Parathyroid adenoma (tissue), 2 donors: Measurements from ENCODE around the gene NEIL3.
A peak's percentile ranks its signal among the peaks of the same experiment; 100 is the strongest.

Experiments used
- H2AFZ ChIP-seq: fragments of 300-600 bp; sonication (generic); one replicate; pipeline ENCODE4 v1.7.0; 2017; ENCODE audit warnings: antibody characterized with exemption, mild to moderate bottlenecking
- H3K27ac ChIP-seq: fragments of 300-600 bp; sonication (generic); one replicate; pipeline ENCODE4 v1.7.0; 2017
- H3K27me3 ChIP-seq: fragments of 300-600 bp; sonication (generic); one replicate; pipeline ENCODE4 v1.7.0; 2017; ENCODE audit warnings: low read length; ENCODE audit not compliant: control insufficient read depth, insufficient read depth
- H3K36me3 ChIP-seq: fragments of 300-600 bp; sonication (generic); one replicate; pipeline ENCODE4 v1.7.0; 2017; ENCODE audit warnings: low read length; ENCODE audit not compliant: control insufficient read depth, insufficient read depth
- H3K4me1 ChIP-seq: fragments of 300-600 bp; sonication (generic); one replicate; pipeline ENCODE4 v1.7.0; 2017; ENCODE audit warnings: control low read depth
- H3K4me2 ChIP-seq: fragments of 300-600 bp; sonication (generic); one replicate; pipeline ENCODE4 v1.7.0; 2017; ENCODE audit warnings: low read length
- H3K4me3 ChIP-seq: fragments of 300-600 bp; sonication (generic); one replicate; pipeline ENCODE4 v1.7.0; 2017; ENCODE audit warnings: low read depth, low read length
- H3K79me2 ChIP-seq: fragments of 300-600 bp; sonication (generic); one replicate; pipeline ENCODE4 v1.7.0; 2017; ENCODE audit warnings: control low read depth
- H3K9ac ChIP-seq: fragments of 300-600 bp; sonication (generic); one replicate; pipeline ENCODE4 v1.7.0; 2017; ENCODE audit warnings: mild to moderate bottlenecking
- H3K9me3 ChIP-seq: fragments of 300-600 bp; sonication (generic); one replicate; pipeline ENCODE4 v1.7.0; 2017; ENCODE audit warnings: low read length; ENCODE audit not compliant: control insufficient read depth
- TF ChIP-seq, protein P1 (sequence below): fragments of 300-600 bp; sonication (generic); IDR thresholded peaks from one replicate; pipeline ENCODE4 v1.7.0; 2017; ENCODE audit warnings: antibody characterized with exemption, mild to moderate bottlenecking
- donor health status: primary hyperparathyroidism.

Gene NEIL3

DNA sequence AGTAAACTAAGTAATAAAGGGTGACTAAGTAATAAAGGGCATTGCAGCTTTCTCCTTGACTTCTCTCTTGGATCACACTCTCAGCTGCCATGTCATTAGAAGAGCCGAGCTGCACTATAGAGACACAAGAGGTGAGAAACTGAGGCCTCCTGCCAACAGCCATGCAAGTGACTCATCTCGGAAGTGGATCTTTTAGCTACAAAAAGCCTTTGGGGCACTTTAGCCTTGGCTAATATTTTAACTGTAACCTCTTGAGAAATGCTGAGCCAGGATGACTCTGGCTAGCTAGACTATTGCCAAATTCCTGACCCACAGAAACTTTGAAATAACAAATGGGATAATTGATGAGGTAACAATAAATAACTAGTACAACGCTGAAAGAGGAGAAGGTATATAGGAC lies 1.5 kb upstream of the NEIL3 start:
- Histone ChIP-seq H2AFZ (no peak overlapping the region), H3K4me3 (no peak overlapping the region), H3K36me3 (no peaks in the 10 kb centered on the region), H3K79me2 (no peaks in the 10 kb centered on the region), H3K27me3 (no peaks in the 10 kb centered on the region), H3K4me1 (no peaks in the 10 kb centered on the region), H3K4me2 (no peak overlapping the region), H3K27ac (no peak overlapping the region), H3K9me3 (no peaks in the 10 kb centered on the region), H3K9ac (no peak overlapping the region)
- TF ChIP-seq, protein P1, sequence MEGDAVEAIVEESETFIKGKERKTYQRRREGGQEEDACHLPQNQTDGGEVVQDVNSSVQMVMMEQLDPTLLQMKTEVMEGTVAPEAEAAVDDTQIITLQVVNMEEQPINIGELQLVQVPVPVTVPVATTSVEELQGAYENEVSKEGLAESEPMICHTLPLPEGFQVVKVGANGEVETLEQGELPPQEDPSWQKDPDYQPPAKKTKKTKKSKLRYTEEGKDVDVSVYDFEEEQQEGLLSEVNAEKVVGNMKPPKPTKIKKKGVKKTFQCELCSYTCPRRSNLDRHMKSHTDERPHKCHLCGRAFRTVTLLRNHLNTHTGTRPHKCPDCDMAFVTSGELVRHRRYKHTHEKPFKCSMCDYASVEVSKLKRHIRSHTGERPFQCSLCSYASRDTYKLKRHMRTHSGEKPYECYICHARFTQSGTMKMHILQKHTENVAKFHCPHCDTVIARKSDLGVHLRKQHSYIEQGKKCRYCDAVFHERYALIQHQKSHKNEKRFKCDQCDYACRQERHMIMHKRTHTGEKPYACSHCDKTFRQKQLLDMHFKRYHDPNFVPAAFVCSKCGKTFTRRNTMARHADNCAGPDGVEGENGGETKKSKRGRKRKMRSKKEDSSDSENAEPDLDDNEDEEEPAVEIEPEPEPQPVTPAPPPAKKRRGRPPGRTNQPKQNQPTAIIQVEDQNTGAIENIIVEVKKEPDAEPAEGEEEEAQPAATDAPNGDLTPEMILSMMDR = no peak

- peak overlapping the region; percentile 65 for H3K4me3 ChIP-seq
- H3K27ac ChIP-seq = no peak overlapping the region
Observed at GRCh38 chr4:177308847-177309521, 690 bp upstream of the NEIL3 start.

DNA sequence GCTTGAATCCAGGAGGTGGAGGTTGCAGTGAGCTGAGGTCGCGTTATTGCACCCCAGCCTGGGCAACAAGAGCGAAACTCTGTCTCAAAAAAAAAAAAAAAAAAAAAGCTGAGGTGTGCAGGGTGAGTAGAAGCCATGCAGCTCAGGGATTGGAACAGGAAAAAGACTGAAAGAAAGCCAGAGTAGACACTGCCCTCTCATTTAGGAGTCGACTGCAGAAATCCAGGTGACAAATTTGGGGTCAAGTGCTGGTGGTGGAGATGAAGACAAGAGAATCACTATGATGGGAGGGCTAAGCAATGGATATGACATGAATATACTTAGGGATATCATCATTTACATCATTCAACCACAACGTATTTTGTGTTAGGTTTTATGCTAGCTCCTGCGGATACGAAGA lies 1.9 kb downstream of the NEIL3 start:
- TF ChIP-seq, protein P1 = no peak
- Histone ChIP-seq H3K27me3 (no peaks in the 10 kb centered on the region), H3K4me3 (no peak overlapping the region), H3K4me2 (no peak overlapping the region), H3K4me1 (no peaks in the 10 kb centered on the region), H3K36me3 (no peaks in the 10 kb centered on the region), H3K9ac (no peak overlapping the region), H3K27ac (no peak overlapping the region), H3K9me3 (no peaks in the 10 kb centered on the region), H3K79me2 (no peaks in the 10 kb centered on the region), H2AFZ (no peak overlapping the region)

More at GRCh38 chr4:177308847-177309521, 690 bp upstream of the NEIL3 start:
- H3K4me1 ChIP-seq = no peaks in the 10 kb centered on the region
- no peaks in the 10 kb centered on the region for H3K36me3 ChIP-seq
- TF ChIP-seq, protein P1 = no peak
- peak overlapping the region; percentile 96 for H3K4me2 ChIP-seq
- no peaks in the 10 kb centered on the region for H3K27me3 ChIP-seq
- H3K9me3 ChIP-seq = no peaks in the 10 kb centered on the region
- H3K9ac ChIP-seq = no peak overlapping the region
- no peaks in the 10 kb centered on the region for H3K79me2 ChIP-seq
- peak overlapping the region; percentile 68 for H2AFZ ChIP-seq

- Histone ChIP-seq H3K36me3 (no peaks in the 10 kb centered on the region), H3K9ac (no peak overlapping the region), H3K4me3 (no peak overlapping the region), H3K27ac (no peak overlapping the region), H3K4me2 (no peak overlapping the region), H3K27me3 (no peaks in the 10 kb centered on the region), H3K79me2 (no peaks in the 10 kb centered on the region), H3K9me3 (no peaks in the 10 kb centered on the region), H3K4me1 (no peaks in the 10 kb centered on the region), H2AFZ (no peak overlapping the region)
- TF ChIP-seq, protein P1 = no peak
Observed at GRCh38 chr4:177313263-177313662, 3.6 kb downstream of the NEIL3 start.
